ENCODE results near the gene SAMD7.

The SAMD7 gene

DNA sequence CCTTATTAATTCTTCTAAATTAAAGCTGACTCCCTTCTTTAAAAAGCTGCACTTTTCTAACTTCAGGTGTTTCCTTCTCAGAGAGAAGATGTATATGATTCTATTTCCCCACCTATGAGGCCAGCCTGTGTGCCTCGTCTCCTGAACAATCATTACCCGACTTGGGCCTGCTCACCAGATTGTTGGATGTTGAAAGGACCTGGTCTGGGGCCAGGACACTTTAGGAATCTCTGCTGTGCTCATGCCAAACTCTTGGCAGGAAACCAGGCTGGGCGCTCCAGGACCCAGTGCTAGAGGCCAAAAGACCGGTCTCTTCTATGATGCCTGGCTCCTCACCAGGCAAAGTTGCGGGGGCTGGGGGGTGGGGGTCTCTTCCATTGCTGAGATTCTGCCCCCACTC, 24.7 kb upstream of the SAMD7 start:
- no peak overlapping the region for H3K4me3 ChIP-seq
- no peaks in the 10 kb centered on the region for H3K27me3 ChIP-seq (ENCODE audit: low read depth)
- peaks cover 22% of the 10 kb centered on the region for H3K4me1 ChIP-seq
- H3K36me3 ChIP-seq (replicated peaks), result no peaks in the 10 kb centered on the region
- in situ Hi-C loops (cut with MboI; ENCODE audit: low sequenced_read_pairs), result no loop called here
- H3K9me3 ChIP-seq, result no peaks in the 10 kb centered on the region
- no peak for DNase-seq (ENCODE audit: low spot score in 2 of 2)

DNA sequence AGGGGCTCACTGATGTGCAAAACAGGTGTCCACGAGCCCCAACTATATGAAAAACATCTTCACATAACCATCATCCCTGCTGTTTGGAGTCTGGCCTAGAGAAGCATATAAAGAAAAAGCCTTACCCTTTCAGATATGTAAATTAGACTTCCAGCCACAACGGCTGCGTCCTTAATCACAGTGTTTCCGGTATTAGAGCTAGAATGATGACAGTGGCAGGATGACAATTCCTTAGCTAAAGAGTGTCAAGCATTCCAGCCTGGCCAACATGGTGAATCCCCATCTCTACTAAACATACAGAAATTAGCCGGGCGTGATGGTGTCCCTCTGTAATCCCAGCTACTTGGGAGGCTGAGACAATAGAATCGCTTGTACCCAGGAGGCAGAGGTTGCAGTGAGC, 19.5 kb upstream of the SAMD7 start:
- peak; percentile 42 for DNase-seq (ENCODE audit: low spot score in 2 of 2)
- peaks cover 14% of the 10 kb centered on the region for H3K4me1 ChIP-seq
- H3K36me3 ChIP-seq (replicated peaks), result no peaks in the 10 kb centered on the region
- no peak overlapping the region for H3K4me3 ChIP-seq
- H3K9me3 ChIP-seq, result no peaks in the 10 kb centered on the region
- in situ Hi-C loops (cut with MboI; ENCODE audit: low sequenced_read_pairs), result no loop called here
- H3K27me3 ChIP-seq (ENCODE audit: low read depth), result no peaks in the 10 kb centered on the region

DNA sequence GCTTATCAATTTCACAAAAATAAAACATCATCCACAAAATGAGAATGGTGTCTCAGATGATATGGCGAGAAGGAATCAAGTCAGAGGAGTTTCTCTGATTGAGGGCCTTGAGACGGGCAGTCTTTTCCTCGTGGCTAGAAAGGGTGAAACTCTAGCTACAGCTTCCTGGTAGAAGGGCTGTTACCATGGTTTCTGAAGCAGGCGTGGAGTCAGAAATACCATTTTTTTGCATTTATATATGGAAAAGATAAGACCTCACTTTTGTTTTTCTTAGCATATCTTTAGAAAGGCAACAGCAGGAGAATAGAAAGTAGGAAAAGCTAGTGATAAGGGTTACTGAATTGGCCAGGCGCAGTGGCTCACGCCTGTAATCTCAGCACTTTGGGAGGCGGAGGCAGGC, 17.3 kb upstream of the SAMD7 start:
- Histone ChIP-seq H3K4me1 (peaks cover 8% of the 10 kb centered on the region), H3K27me3 (ENCODE audit: low read depth) (no peaks in the 10 kb centered on the region), H3K9me3 (no peaks in the 10 kb centered on the region), H3K4me3 (no peak overlapping the region), H3K36me3 (replicated peaks) (no peaks in the 10 kb centered on the region)
- DNase-seq (ENCODE audit: low spot score in 2 of 2), result no peak
- in situ Hi-C loops (cut with MboI; ENCODE audit: low sequenced_read_pairs), result no loop called here

DNA sequence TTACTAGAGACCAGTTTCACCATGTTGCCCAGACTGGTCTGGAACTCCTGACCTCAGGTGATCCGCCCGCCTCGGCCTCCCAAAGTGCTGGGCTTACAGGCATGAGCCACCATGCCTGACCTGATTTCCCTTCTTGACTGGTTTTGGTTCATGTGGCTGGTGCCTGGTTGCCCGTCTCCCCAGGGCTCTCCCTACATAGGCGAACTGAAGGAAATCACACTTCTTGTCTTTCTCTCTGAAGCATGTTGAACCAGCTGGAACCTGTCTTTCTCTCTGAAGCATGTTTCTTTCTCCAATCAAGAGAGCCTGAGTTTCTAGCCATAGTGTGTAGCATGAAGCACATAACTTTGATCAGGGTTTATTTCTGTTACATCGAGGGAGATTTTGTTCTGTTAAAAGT, 16.3 kb upstream of the SAMD7 start:
- H3K4me3 ChIP-seq, result no peak overlapping the region
- DNase-seq (ENCODE audit: low spot score in 2 of 2), result no peak
- in situ Hi-C loops (cut with MboI; ENCODE audit: low sequenced_read_pairs), result no loop called here
- H3K27me3 ChIP-seq (ENCODE audit: low read depth), result no peaks in the 10 kb centered on the region
- H3K4me1 ChIP-seq, result peaks cover 8% of the 10 kb centered on the region
- H3K9me3 ChIP-seq, result no peaks in the 10 kb centered on the region
- H3K36me3 ChIP-seq (replicated peaks), result no peaks in the 10 kb centered on the region

DNA sequence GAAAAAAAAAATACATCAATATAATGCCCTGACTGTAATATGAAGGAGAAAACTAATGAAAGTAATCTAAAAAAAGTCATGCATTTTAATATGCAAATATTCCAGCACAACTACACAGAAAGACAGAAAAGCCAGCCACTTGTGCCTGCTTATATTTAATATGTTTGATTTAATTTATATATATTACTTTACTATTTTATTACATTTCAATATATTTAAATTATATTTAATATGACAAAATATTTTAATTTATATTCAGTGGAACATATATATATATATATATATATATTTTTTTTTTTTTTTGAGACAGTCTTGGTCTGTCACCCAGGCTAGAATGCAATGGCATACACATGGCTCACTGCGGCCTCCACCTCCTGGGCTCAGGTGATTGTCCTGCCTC, 14.1 kb upstream of the SAMD7 start:
- no peak for DNase-seq (ENCODE audit: low spot score in 2 of 2)
- Histone ChIP-seq H3K4me1 (no peaks in the 10 kb centered on the region), H3K4me3 (no peak overlapping the region), H3K27me3 (ENCODE audit: low read depth) (no peaks in the 10 kb centered on the region), H3K9me3 (peaks cover 10% of the 10 kb centered on the region), H3K36me3 (replicated peaks) (no peaks in the 10 kb centered on the region)
- in situ Hi-C loops (cut with MboI; ENCODE audit: low sequenced_read_pairs), result no loop called here

DNA sequence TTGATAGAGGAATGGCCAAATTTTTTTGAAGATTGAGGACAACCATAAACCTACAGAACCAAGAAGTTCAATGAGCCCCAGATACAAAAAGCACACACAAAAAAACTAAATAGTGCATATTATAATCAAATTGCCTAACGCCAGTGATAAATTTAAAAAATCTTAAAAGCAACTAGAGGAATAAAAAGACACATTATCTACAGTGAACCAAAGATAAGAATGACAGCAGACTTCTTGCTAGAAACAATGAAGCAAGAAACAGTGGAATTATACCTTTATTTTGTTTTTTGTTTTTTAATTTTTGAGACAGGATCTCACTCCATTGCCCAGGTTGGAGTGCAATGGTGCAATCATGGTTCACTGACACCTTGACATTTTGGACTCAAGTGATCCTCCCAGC, 9.9 kb upstream of the SAMD7 start:
- H3K36me3 ChIP-seq (replicated peaks), result no peaks in the 10 kb centered on the region
- H3K27me3 ChIP-seq (ENCODE audit: low read depth), result no peaks in the 10 kb centered on the region
- H3K4me3 ChIP-seq, result no peak overlapping the region
- peaks cover 10% of the 10 kb centered on the region for H3K9me3 ChIP-seq
- no peak for DNase-seq (ENCODE audit: low spot score in 2 of 2)
- peaks cover 11% of the 10 kb centered on the region for H3K4me1 ChIP-seq
- in situ Hi-C loops (cut with MboI; ENCODE audit: low sequenced_read_pairs), result no loop called here

DNA sequence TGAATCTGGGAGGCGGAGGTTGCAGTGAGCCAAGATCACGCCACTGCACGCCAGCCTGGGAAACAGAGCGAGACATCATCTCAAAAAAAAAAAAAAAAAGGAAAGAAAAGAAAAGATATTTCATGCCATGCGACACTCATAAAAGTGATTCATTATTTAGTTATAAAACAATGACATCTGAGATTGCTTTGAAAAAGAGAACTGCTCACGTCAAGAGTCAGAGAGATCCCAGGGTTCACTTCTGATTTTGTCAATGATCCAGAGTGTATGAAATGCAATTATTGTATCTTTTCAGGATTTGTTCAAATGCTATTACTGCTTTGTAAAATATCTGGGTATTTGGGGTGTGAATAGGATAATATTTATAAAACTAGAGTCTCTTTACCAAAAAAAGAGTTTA, 6.0 kb upstream of the SAMD7 start:
- H3K9me3 ChIP-seq, result peaks cover 10% of the 10 kb centered on the region
- H3K4me3 ChIP-seq, result no peak overlapping the region
- peaks cover 14% of the 10 kb centered on the region for H3K4me1 ChIP-seq
- no peak for DNase-seq (ENCODE audit: low spot score in 2 of 2)
- H3K36me3 ChIP-seq (replicated peaks), result no peaks in the 10 kb centered on the region
- no peaks in the 10 kb centered on the region for H3K27me3 ChIP-seq (ENCODE audit: low read depth)
- in situ Hi-C loops (cut with MboI; ENCODE audit: low sequenced_read_pairs), result no loop called here

DNA sequence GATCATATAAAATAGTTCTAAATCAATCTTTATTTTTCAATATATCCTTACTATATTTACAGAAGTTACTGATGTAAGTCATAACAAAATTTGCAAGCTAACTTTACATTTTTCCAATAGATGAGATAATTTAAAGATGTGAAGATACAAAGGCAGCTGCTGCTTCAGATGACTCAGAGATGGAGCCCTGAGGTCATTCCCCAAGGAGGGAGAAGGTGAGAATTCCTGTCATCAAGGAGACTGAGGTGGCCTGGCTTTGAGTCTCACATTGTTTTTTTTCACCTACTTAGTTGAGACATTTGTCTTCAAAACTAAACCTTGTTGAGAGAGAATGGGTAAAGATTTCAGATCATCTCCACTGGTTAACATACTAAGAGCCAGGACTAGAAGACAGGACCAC, 3.9 kb upstream of the SAMD7 start:
- Histone ChIP-seq H3K4me1 (peaks cover 14% of the 10 kb centered on the region), H3K4me3 (no peak overlapping the region), H3K27me3 (ENCODE audit: low read depth) (no peaks in the 10 kb centered on the region), H3K9me3 (no peaks in the 10 kb centered on the region), H3K36me3 (replicated peaks) (no peaks in the 10 kb centered on the region)
- in situ Hi-C loops (cut with MboI; ENCODE audit: low sequenced_read_pairs), result no loop called here
- DNase-seq (ENCODE audit: low spot score in 2 of 2), result no peak

DNA sequence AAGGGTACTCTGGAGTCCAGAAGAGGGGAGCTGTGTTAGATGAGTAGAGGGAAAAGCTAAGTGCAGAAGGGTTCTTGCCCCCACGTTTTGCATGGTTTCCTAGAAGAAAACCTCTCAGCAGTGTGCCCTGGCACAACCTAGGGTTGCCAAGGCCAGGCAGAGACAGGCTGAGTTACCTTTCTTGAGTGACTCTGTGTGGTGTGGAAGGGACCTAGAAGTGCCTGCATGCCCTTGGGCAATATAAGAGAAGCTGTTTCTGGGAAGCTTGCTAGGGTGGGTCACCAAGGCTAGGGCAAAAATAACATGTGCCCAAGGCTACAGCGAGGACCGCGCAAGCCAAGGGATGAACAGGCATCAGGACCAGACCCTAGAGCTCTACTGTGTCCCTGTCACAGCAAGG, 3.4 kb upstream of the SAMD7 start:
- no peaks in the 10 kb centered on the region for H3K9me3 ChIP-seq
- no peak overlapping the region for H3K4me3 ChIP-seq
- no peaks in the 10 kb centered on the region for H3K36me3 ChIP-seq (replicated peaks)
- H3K4me1 ChIP-seq, result peaks cover 14% of the 10 kb centered on the region
- DNase-seq (ENCODE audit: low spot score in 2 of 2), result no peak
- no peaks in the 10 kb centered on the region for H3K27me3 ChIP-seq (ENCODE audit: low read depth)
- in situ Hi-C loops (cut with MboI; ENCODE audit: low sequenced_read_pairs), result no loop called here

DNA sequence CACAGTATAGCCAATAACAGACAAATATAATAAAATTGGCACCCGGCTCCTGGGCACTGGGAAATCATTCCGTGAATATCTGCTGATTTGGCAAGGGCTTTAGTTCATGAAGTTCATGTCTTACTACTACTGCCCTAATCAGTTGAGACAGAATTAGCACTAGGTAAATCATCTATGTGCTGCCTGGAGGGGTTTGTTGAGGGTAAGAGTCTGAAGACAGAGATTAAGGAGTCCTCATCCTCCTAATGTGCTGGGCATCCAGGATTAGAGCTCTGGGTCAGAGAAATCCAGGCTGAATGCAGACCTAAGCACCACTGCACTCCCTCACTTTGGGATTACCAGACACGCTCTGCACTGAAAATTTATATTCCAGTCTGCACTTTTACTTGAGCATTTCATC, 2.0 kb downstream of the SAMD7 start:
- Histone ChIP-seq H3K4me1 (no peaks in the 10 kb centered on the region), H3K4me3 (no peak overlapping the region), H3K36me3 (replicated peaks) (no peaks in the 10 kb centered on the region), H3K27me3 (ENCODE audit: low read depth) (no peaks in the 10 kb centered on the region), H3K9me3 (no peaks in the 10 kb centered on the region)
- no peak for DNase-seq (ENCODE audit: low spot score in 2 of 2)
- in situ Hi-C loops (cut with MboI; ENCODE audit: low sequenced_read_pairs), result no loop called here

DNA sequence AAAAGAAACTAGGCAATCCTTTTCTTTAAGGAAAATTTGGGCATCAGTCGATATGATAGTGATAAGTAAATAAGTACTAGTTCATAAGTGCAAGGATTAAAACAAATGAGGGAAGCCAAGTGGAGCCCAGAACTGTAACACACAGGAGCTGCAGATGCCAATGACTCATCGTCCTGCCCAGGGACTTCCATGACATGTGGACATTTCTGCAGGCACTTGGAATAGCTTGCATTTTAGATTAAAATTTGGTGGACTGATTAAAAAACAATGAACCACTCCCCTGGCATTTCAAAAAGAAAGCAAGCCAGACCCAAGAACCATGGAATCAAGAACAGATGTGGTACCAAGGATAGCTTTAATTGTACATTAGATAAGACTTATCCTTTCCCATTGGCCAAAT, 2.9 kb downstream of the SAMD7 start:
- in situ Hi-C loops (cut with MboI; ENCODE audit: low sequenced_read_pairs), result no loop called here
- H3K36me3 ChIP-seq (replicated peaks), result no peaks in the 10 kb centered on the region
- H3K4me3 ChIP-seq, result no peak overlapping the region
- H3K9me3 ChIP-seq, result no peaks in the 10 kb centered on the region
- no peaks in the 10 kb centered on the region for H3K27me3 ChIP-seq (ENCODE audit: low read depth)
- H3K4me1 ChIP-seq, result no peaks in the 10 kb centered on the region
- no peak for DNase-seq (ENCODE audit: low spot score in 2 of 2)

DNA sequence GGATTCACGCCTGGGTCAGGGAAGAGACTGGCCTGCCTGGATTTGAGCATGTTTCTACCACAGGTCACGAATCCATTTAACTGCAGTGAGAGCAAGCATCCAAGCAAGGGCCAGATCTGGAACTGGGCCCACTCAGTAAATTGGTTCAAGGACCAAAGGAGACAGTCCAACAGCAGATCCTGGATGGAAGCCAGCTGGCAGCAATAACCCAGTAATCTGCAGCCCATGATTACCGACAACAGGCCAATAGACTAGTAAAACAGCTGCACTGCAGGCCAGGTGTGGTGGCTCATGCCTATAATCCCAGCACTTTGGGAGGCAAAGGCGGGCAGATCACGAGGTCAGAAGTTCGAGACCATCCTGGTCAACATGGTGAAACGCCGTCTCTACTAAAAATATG, 11.8 kb downstream of the SAMD7 start:
- Histone ChIP-seq H3K27me3 (ENCODE audit: low read depth) (no peaks in the 10 kb centered on the region), H3K9me3 (no peaks in the 10 kb centered on the region), H3K4me1 (no peaks in the 10 kb centered on the region), H3K4me3 (no peak overlapping the region), H3K36me3 (replicated peaks) (no peaks in the 10 kb centered on the region)
- in situ Hi-C loops (cut with MboI; ENCODE audit: low sequenced_read_pairs), result no loop called here
- DNase-seq (ENCODE audit: low spot score in 2 of 2), result no peak

DNA sequence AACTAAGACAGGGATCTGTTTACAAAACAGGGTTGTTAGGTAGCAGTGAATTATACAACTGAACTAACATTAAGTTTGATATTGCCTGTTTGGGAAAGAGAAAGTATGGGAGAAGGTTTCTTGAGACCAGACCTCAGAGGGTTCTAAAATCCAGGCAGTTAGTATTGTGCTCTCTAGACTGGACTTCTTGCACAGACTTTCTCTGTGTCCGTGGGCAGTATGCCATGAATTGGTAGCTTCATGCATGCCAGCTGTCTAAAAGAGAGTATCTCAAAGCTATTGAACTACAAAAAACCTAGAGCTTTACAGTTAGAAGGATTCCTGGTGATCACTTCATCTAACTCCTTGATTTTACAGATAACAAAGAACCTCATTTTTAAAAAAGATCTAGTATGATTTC, 12.5 kb downstream of the SAMD7 start:
- H3K4me1 ChIP-seq, result no peaks in the 10 kb centered on the region
- in situ Hi-C loops (cut with MboI; ENCODE audit: low sequenced_read_pairs), result no loop called here
- H3K27me3 ChIP-seq (ENCODE audit: low read depth), result no peaks in the 10 kb centered on the region
- no peaks in the 10 kb centered on the region for H3K9me3 ChIP-seq
- no peak overlapping the region for H3K4me3 ChIP-seq
- no peak for DNase-seq (ENCODE audit: low spot score in 2 of 2)
- no peaks in the 10 kb centered on the region for H3K36me3 ChIP-seq (replicated peaks)

DNA sequence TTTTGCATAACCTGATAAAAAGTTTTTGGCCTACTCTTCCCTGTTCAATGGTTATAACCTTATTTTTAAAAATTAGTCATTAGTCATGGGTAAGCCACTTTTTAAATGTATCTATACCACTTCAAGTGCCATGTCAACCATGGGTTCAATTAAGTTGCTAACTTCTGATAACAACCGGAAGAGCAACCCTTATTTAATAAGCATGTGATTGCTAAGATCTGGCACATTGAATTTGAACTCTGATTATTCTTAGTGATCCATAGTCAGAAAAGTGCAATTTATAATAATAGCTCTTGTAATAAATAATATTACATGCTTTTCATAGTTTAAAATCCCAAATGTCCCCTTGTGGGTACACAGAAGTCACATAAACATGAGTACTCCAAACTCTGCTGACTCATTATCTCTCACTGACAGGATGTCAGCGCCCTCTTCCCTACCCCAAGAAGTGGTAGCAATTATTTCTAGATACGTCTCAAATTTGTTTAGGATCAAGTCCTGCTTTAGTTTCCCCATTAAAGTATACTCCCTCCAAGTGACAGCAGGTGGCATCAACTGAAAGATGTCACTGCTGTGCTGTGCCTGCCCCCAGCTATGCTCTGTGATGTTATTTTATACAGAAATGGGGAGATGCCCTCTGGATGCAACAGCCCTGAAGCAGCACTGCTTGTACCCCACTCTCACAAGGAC, 18.6 kb downstream of the SAMD7 start:
- Histone ChIP-seq H3K4me3 (no peak overlapping the region), H3K36me3 (replicated peaks) (no peaks in the 10 kb centered on the region), H3K4me1 (no peaks in the 10 kb centered on the region), H3K27me3 (ENCODE audit: low read depth) (no peaks in the 10 kb centered on the region), H3K9me3 (no peaks in the 10 kb centered on the region)
- DNase-seq (ENCODE audit: low spot score in 2 of 2), result no peak
- in situ Hi-C loops (cut with MboI; ENCODE audit: low sequenced_read_pairs), result no loop called here

DNA sequence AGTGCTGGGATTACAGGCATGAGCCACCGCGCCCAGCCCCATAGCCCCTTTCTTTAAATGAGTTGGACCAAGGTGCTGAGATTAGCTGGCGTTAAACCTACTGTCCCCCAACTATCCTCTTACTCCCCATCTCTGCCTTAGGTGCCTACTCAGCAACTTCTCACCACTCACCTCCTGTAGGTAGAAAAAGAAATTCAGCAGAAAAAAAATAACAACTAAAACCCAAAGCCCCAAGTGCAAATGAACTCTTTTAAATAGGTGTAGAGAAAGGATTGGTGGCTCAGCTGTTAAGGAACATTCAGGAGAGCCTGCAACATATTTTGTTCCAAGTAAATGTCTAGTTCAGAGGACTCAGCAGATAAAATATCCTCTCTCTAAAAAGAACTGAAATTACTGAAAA, 19.5 kb downstream of the SAMD7 start:
- in situ Hi-C loops (cut with MboI; ENCODE audit: low sequenced_read_pairs), result no loop called here
- H3K9me3 ChIP-seq, result no peaks in the 10 kb centered on the region
- no peak overlapping the region for H3K4me3 ChIP-seq
- H3K27me3 ChIP-seq (ENCODE audit: low read depth), result peaks cover 4% of the 10 kb centered on the region; the same call in 1 of the 2 replicates
- H3K36me3 ChIP-seq (replicated peaks), result no peaks in the 10 kb centered on the region
- DNase-seq (ENCODE audit: low spot score in 2 of 2), result no peak
- H3K4me1 ChIP-seq, result no peaks in the 10 kb centered on the region

Measured in HAP-1 (cell line).